HG02588 (cell line): ENCODE results near the gene MDM2.
"Not testable (repeated sequence)": the region's sequence is repeated elsewhere in the genome, so short reads cannot be mapped to it uniquely, and the experiment has no call there.

ENCODE experiments used
- ATAC-seq: cut with Tn5 transposase; IDR thresholded peaks from one replicate; pipeline ENCODE4 v1.9.1; 2021; ENCODE audit warnings: mild to moderate bottlenecking, moderate library complexity; ENCODE audit not compliant: unreplicated experiment

MDM2 gene

GRCh38 chr12:68824597-68825250, 16.7 kb downstream of the MDM2 start:
- no peak for ATAC-seq

GRCh38 chr12:68825569-68826217, 17.7 kb downstream of the MDM2 start:
- no peak for ATAC-seq

- no peak for ATAC-seq
Observed at GRCh38 chr12:68827895-68828671, 20.1 kb downstream of the MDM2 start.

- ATAC-seq = no peak
Observed at GRCh38 chr12:68828672-68829068, 20.7 kb downstream of the MDM2 start.

- no peak for ATAC-seq
Observed at GRCh38 chr12:68831272-68831671, 23.3 kb downstream of the MDM2 start.

GRCh38 chr12:68831751-68832503, 23.9 kb downstream of the MDM2 start:
- no peak for ATAC-seq

GRCh38 chr12:68832504-68832867, 24.5 kb downstream of the MDM2 start:
- no peak for ATAC-seq

GRCh38 chr12:68833508-68833907, 25.5 kb downstream of the MDM2 start:
- no peak for ATAC-seq

GRCh38 chr12:68835333-68835908, 27.4 kb downstream of the MDM2 start:
- ATAC-seq = no peak

- no peak for ATAC-seq
Observed at GRCh38 chr12:68837215-68837614, 29.2 kb downstream of the MDM2 start.

- no peak for ATAC-seq
Observed at GRCh38 chr12:68838046-68838886, 30.3 kb downstream of the MDM2 start.

GRCh38 chr12:68839183-68840147, 31.5 kb downstream of the MDM2 start:
- ATAC-seq = no peak

- ATAC-seq = not testable (repeated sequence)
Observed at GRCh38 chr12:68841175-68841574, 33.2 kb downstream of the MDM2 start.

GRCh38 chr12:68841717-68842116, 33.7 kb downstream of the MDM2 start:
- ATAC-seq = no peak

- ATAC-seq = no peak
Observed at GRCh38 chr12:68842123-68842522, 34.1 kb downstream of the MDM2 start.

- no peak for ATAC-seq
Observed at GRCh38 chr12:68842784-68843567, 35.0 kb downstream of the MDM2 start.

GRCh38 chr12:68844318-68844745, 36.4 kb downstream of the MDM2 start:
- ATAC-seq = no peak
